SJCRH30 (cell line): Measurements from ENCODE around the gene CAPN2. TPM values are rescaled to one million over a fixed set of nuclear protein-coding genes. Genes with fewer than 3 reads are reported as not detected.
A peak's percentile ranks its signal among the peaks of the same experiment; 100 is the strongest.

Source experiments
- DNase-seq, 2 experiments: peaks; one replicate each; pipeline ENCODE4 v3.0.0-alpha.2; 2015 to 2020
- H3K27ac ChIP-seq: fragments of 250-450 bp; sonication (Bioruptor Pico); 2 replicates; pipeline ENCODE4 v1.5.1; 2020; ENCODE audit warnings: mild to moderate bottlenecking, moderate library complexity
- H3K27me3 ChIP-seq: fragments of 250-450 bp; sonication (Bioruptor Pico); 2 replicates; pipeline ENCODE4 v1.5.1; 2020; ENCODE audit warnings: mild to moderate bottlenecking, moderate library complexity
- H3K36me3 ChIP-seq: fragments of 250-450 bp; sonication (Bioruptor Pico); 2 replicates; pipeline ENCODE4 v1.5.1; 2020; ENCODE audit warnings: mild to moderate bottlenecking, moderate library complexity
- H3K4me1 ChIP-seq: fragments of 250-450 bp; sonication (Bioruptor Pico); 2 replicates; pipeline ENCODE4 v1.5.1; 2020; ENCODE audit warnings: mild to moderate bottlenecking, moderate library complexity
- H3K4me3 ChIP-seq: fragments of 250-450 bp; sonication (Bioruptor Pico); 2 replicates; pipeline ENCODE4 v1.5.1; 2020; ENCODE audit warnings: mild to moderate bottlenecking, moderate library complexity
- H3K9me3 ChIP-seq: fragments of 250-450 bp; sonication (Bioruptor Pico); replicated peaks from 2 replicates; pipeline ENCODE4 v1.5.1; 2020; ENCODE audit warnings: mild to moderate bottlenecking, moderate library complexity
- total RNA-seq: library from RNA; depleted of rRNA; stranded (reverse); fragments of >200 nt; shearing (Covaris generic); gene quantifications from 2 replicates; pipeline ENCODE4 v1.2.3, GENCODE V29; 2014

The CAPN2 gene
- total RNA-seq, 1 experiment from 2014 or later = 172 TPM

- Histone ChIP-seq H3K27ac (no peak overlapping the region; the same call in 1 of the 2 replicates), H3K27me3 (no peaks in the 10 kb centered on the region), H3K4me1 (peaks cover 33% of the 10 kb centered on the region), H3K4me3 (no peak overlapping the region), H3K9me3 (no peaks in the 10 kb centered on the region), H3K36me3 (no peaks in the 10 kb centered on the region)
- DNase-seq = no peak
Observed at GRCh38 chr1:223708651-223709268, 3.6 kb upstream of the CAPN2 start.

DNA sequence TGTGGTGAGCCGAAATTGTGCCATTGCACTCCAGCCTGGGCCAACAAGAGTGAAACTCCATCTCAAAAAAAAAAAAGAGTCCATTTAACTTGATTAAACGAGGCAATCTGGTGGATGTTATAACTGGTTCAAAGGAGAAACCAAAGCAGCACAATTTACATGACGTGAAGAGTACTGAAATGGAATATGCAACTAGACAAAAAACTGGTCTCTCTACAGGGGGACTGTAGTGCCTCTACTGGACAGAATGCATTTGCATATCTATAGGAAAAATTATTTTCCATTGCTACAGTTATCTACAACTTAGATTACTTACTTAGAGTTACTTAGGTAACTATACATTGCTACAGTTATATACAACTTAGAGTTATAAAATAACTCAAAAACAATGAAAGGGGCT, 2.7 kb upstream of the CAPN2 start:
- Histone ChIP-seq H3K4me3 (no peak overlapping the region), H3K27ac (no peak overlapping the region), H3K9me3 (no peaks in the 10 kb centered on the region), H3K4me1 (peaks cover 38% of the 10 kb centered on the region), H3K27me3 (no peaks in the 10 kb centered on the region), H3K36me3 (no peaks in the 10 kb centered on the region)
- DNase-seq = no peak

DNA sequence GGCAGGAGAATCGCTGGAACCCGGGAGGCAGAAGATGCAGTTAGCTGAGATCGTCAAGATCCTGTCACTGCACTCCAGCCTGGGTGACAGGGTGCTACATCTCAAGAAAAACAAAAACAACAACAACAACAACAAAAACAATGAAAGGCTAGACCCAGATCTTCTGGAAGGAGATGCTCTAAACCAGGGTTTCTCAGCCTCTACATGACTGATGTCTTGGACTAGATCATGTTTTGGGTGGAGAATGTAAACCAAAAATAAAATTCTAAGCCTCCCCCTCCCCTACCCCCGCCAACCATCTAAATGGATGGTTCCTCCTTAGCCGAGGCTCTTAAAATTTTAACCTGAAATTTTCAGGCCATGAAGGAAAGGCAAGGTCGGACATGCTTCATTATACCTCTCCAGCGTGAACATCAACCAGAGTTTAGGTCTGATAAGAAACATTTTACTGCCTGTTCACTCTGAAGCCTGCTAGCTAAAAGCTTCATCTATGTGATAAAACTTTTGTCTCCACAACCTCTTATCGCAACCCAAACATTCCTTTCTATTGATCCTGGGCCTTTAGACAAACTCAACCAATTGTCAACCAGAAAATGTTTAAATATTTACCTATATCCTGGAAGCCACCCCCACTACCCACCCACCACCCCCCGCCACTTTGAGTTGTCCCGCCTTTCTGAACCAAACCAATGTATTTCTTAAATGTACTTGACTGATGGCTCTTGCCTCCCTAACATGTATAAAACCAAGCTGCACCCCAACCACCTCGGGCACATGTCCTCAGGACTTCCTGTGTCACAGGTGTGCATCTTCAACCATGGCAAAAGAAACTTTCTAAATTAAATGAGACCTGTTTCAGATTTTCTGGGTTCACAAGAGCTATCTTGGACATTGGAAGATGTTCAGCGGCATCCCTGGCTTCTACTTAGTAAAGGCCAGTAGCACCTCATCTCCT, 1.9 kb upstream of the CAPN2 start:
- no peak for DNase-seq
- H3K27me3 ChIP-seq = no peaks in the 10 kb centered on the region
- H3K4me3 ChIP-seq = no peak overlapping the region
- H3K36me3 ChIP-seq = no peaks in the 10 kb centered on the region
- H3K27ac ChIP-seq = no peak overlapping the region
- no peaks in the 10 kb centered on the region for H3K9me3 ChIP-seq
- H3K4me1 ChIP-seq = peaks cover 39% of the 10 kb centered on the region

GRCh38 chr1:223711173-223711572, 1.2 kb upstream of the CAPN2 start:
- H3K36me3 ChIP-seq = peaks cover 3% of the 10 kb centered on the region
- H3K4me1 ChIP-seq = peaks cover 36% of the 10 kb centered on the region
- H3K4me3 ChIP-seq = no peak overlapping the region
- DNase-seq = no peak
- H3K9me3 ChIP-seq = no peaks in the 10 kb centered on the region
- H3K27ac ChIP-seq = no peak overlapping the region
- no peaks in the 10 kb centered on the region for H3K27me3 ChIP-seq

DNA sequence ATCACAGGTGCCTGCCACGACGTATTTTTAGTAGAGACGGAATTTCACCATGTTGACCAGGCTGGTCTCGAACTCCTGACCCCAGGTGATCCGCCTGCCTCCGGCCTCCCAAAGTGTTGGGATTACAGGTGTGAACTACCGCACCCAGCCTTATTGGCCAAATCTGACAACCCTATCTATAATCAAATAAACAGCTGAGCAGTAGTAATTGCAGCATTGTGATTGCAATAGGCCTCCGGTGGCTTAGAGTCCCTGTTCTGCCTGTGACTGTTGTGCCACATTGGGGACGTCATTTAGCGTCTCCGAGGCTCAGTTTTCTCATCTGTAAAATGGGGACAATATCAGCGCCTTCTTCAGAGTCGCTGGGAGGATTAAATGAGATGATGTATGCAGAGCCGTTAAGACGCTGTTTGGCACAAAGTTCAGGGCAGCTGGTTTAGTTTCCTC, 569 bp upstream of the CAPN2 start:
- Histone ChIP-seq H3K4me3 (peak overlapping the region; percentile 85), H3K27me3 (no peaks in the 10 kb centered on the region), H3K27ac (peak overlapping the region; percentile 29; the same call in 1 of the 2 replicates), H3K9me3 (no peaks in the 10 kb centered on the region), H3K36me3 (peaks cover 3% of the 10 kb centered on the region), H3K4me1 (peaks cover 33% of the 10 kb centered on the region)
- DNase-seq = no peak

DNA sequence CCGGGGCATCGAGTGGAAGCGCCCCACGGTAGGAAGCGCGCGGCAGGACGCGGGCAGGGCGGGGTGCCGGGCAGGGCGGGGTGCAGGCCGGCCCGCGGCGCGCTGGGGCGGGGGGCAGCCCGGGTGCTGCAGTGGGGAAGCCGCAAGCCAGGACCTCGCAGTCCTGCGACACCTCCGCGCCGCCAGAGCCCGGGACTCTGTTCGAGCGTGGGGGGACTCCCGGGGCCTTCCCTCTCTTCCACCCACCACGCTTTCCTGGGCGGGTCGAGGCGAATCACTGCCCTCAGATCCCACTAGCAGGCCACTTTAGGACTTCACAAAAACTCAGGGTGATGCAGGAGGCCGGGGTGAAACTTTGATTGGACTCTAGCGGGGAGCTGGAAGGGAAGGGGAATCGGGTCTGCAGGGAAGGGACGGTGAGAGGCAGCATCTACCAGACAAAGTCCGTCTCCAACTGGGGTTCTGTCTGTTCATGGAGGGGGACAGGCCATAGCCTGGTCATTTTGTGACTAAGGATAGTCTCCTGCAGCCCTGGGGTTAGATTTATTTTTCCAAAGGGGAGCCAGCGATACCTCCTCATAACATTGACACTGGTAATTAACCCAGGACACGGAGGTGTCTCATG, 623 bp downstream of the CAPN2 start:
- Histone ChIP-seq H3K4me1 (peaks cover 23% of the 10 kb centered on the region), H3K36me3 (peaks cover 10% of the 10 kb centered on the region), H3K27me3 (no peaks in the 10 kb centered on the region), H3K4me3 (peak overlapping the region; percentile 85), H3K27ac (peak overlapping the region; percentile 75), H3K9me3 (no peaks in the 10 kb centered on the region)
- DNase-seq = peak; percentile 53 to 63

DNA sequence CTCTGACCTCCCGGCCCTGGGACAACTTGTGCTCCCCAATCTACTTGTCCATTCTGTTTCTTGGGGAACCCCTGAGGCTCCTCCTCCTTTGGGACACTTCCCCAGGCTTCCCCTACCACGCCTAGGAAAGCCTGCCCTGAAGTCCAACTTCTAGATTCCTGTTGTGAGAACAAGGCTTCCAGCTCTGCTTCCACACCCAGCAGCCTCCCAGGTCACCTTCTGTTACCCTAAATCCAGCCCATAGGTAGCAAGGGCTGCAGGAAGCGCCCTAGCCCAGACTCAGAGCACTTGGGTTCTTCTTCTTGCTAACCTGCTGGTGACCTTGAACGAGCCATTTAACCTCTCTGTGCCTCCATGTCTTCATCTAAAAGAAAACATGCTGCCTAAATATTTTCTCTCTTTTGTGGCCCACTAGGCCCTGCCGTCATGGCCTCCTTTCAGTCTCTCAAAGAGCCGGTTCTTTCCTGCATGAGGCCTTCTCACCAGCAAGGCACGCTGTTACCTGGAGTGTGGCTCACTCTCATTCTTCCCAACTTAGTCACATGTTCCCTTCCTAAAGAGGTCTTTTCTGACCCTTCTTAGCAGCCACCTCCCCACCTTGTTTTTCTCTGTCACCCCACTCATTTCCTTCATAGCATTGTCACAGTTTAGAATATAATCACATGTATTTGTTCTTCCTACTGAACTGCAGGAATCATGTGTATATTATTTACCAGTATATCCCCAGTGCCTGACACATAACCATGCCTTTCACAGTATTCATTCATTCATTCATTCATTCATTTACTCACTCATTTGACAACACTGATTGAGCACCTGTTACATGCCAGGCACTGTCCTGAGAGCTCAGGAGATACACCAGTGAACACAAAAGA, 1.4 kb downstream of the CAPN2 start:
- DNase-seq = peak in 1 of 2 experiments; percentile 43
- H3K4me1 ChIP-seq = peaks cover 25% of the 10 kb centered on the region
- H3K9me3 ChIP-seq = no peaks in the 10 kb centered on the region
- H3K36me3 ChIP-seq = peaks cover 18% of the 10 kb centered on the region
- peak overlapping the region; percentile 75 for H3K27ac ChIP-seq
- no peaks in the 10 kb centered on the region for H3K27me3 ChIP-seq
- peak overlapping the region; percentile 85 for H3K4me3 ChIP-seq

DNA sequence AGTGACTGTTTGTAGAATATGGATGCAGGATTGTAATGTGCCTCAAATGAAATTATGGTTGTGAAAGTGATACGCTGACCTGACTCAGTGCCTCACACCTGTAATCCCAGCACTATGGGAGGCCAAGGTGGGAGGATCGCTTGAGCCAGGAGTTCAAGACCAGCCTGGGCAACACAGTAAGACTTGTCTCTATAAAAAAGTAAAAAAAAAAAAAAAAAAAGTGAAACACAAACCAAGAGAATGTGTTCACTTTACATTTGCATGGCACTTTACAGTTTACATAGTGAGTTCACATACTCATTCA, 2.0 kb downstream of the CAPN2 start:
- H3K36me3 ChIP-seq = peaks cover 24% of the 10 kb centered on the region
- DNase-seq = no peak
- no peaks in the 10 kb centered on the region for H3K9me3 ChIP-seq
- peak overlapping the region; percentile 85 for H3K4me3 ChIP-seq
- no peaks in the 10 kb centered on the region for H3K27me3 ChIP-seq
- H3K27ac ChIP-seq = no peak overlapping the region
- H3K4me1 ChIP-seq = peaks cover 29% of the 10 kb centered on the region

GRCh38 chr1:223714849-223715603, 2.7 kb downstream of the CAPN2 start:
- H3K4me1 ChIP-seq = peaks cover 29% of the 10 kb centered on the region
- peaks cover 30% of the 10 kb centered on the region for H3K36me3 ChIP-seq
- H3K4me3 ChIP-seq = peak overlapping the region; percentile 10
- H3K9me3 ChIP-seq = no peaks in the 10 kb centered on the region
- DNase-seq = peak; percentile 83 to 90
- H3K27me3 ChIP-seq = no peaks in the 10 kb centered on the region
- peak overlapping the region; percentile 38 for H3K27ac ChIP-seq

GRCh38 chr1:223715604-223716172, 3.3 kb downstream of the CAPN2 start:
- H3K4me3 ChIP-seq = no peak overlapping the region
- H3K9me3 ChIP-seq = no peaks in the 10 kb centered on the region
- no peak overlapping the region; the same call in 1 of the 2 replicates for H3K27ac ChIP-seq
- H3K36me3 ChIP-seq = peaks cover 34% of the 10 kb centered on the region
- no peak for DNase-seq
- no peaks in the 10 kb centered on the region for H3K27me3 ChIP-seq
- peaks cover 29% of the 10 kb centered on the region for H3K4me1 ChIP-seq

GRCh38 chr1:223716302-223716862, 4.0 kb downstream of the CAPN2 start:
- no peak for DNase-seq
- Histone ChIP-seq H3K4me1 (peaks cover 29% of the 10 kb centered on the region), H3K9me3 (no peaks in the 10 kb centered on the region), H3K27me3 (no peaks in the 10 kb centered on the region), H3K36me3 (peaks cover 40% of the 10 kb centered on the region), H3K4me3 (no peak overlapping the region), H3K27ac (no peak overlapping the region)

DNA sequence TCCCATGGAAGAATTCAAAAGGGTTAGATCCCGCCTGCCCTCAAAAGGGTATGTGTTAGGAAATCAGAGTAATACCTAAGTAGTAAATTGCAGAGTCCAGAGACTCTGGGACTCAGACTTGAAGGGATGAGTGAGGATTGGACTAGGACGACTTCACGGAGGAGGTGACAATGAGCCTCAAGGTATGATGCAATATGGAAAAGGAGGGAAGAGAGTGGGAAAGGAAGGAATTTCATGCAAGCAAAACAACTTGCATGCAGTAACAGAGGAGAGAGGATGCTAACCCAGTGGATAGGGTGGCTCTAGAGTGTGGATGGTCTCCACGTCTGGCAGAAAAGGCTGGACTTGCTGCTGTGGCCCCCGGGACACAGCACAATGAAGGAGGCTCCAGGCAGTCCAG, 4.8 kb downstream of the CAPN2 start:
- no peak overlapping the region for H3K27ac ChIP-seq
- H3K27me3 ChIP-seq = no peaks in the 10 kb centered on the region
- H3K9me3 ChIP-seq = no peaks in the 10 kb centered on the region
- no peak for DNase-seq
- H3K4me1 ChIP-seq = peaks cover 29% of the 10 kb centered on the region
- H3K36me3 ChIP-seq = peaks cover 46% of the 10 kb centered on the region
- no peak overlapping the region for H3K4me3 ChIP-seq

DNA sequence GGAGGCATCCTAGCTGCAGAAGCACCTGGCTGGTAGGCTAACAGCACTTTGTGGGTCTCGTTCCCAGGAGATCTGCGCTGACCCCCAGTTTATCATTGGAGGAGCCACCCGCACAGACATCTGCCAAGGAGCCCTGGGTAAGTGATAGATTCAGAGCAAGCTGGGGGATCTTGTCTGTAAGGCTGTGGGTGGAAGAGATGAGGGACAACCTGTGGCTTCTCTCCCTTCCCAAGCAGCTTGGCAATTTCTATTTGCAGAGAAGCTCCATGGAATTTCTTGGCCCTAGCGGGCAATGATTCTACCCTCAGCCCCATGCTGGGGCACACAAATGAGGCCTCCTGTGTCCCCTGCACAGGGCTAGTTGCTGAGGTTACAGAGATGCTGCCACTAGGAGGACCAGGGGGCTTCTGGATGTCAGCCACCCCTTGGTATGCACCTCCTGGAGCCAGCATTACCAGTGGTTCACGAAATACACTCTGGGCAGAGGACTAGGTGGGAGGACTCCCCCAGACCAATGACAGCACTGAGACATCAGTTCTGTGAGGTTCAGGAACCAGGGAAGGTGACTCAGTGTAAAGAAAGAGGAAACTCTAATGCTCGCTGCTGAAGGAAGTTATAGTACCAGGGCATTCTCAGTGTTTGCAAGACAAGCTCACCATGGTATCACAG, 5.5 kb downstream of the CAPN2 start:
- Histone ChIP-seq H3K4me1 (peaks cover 29% of the 10 kb centered on the region), H3K27me3 (no peaks in the 10 kb centered on the region), H3K27ac (no peak overlapping the region), H3K9me3 (no peaks in the 10 kb centered on the region), H3K36me3 (peaks cover 52% of the 10 kb centered on the region), H3K4me3 (no peak overlapping the region)
- DNase-seq = no peak
